Activated CD4-positive, alpha-beta T cell treated with anti-CD3 and anti-CD28 coated beads, Interleukin-2, amount 50 U/mL, for 16 hours (primary cell): ENCODE measurements around the gene VGLL4.
"Not testable (repeated sequence)": the region's sequence is repeated elsewhere in the genome, so short reads cannot be mapped to it uniquely, and the experiment has no call there.

Source experiments
- DNase-seq: peaks from one replicate; pipeline ENCODE4 v3.0.0-alpha.2; 2020

The VGLL4 gene

DNA sequence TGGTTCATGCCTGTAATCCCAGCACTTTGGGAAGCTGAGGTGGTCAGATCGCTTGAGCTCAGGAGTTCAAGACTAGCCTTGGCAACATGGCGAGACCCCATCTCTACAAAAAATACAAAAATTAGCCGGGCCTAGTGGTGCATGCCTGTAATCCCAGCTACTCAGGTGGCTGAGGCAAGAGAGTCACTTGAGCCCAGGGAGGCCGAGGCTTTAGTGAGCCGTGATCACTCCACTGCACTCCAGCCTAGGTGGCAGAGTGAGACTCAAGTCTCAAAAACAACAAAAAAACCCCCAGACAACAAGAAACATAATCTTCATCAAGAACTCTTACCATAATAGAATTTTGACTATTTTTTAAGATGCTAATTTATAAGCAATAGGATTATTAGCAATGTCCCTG, 117.6 kb downstream of the VGLL4 start:
- not testable (repeated sequence) for DNase-seq

DNA sequence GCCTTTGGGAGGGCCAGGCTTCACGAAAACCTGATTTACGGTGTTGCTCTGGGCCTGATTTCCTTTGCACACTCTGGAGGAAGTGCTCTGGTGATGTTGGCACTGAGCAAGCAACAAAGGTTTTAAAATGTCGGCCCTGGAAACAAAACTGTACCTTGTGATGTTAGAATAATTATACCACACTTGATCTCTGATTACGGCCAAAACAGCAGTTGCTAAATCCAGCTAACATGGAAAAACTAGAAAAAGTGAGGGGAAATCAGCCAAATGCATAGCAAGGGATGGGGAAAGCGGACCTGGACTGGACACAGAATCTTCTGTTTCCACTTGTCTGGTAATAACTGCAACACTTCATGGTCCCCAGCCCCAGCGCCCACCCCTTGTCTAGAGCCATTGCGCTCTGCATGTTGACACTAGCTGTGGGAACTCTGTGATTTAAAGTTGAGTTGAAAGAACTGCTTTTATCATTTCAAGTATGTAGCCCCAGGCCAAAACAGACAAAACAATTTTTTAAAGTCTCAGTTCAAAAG, 120.1 kb downstream of the VGLL4 start:
- no peak for DNase-seq

DNA sequence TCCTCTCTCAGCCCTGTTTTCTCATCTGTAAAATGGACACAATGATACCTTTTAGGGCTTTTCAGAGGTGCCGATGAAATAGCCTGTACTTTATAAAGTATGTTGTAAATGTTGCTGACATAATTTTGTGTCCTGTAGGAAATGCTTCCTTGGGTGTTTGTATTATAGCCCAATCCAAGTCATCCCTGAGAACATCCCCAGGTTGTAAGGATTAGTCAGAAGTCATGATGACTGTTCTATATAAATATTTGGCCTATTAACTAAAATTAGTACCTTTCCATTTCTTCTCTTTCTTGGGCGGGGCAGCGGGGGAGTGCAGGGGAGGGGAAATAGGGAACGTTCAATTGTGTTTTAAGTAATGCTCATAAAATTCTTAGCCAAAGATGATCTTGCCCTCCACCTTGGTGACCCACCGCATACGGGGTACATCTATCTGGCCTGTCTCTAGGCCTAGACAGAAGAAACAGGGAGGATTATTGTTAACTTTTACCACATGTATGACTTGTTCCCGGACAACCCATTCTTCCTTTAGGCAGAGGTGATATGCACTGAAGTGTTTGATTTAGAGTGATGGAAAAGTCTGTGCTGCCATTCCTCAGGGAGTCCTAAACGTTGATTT, 120.7 kb downstream of the VGLL4 start:
- no peak for DNase-seq

DNA sequence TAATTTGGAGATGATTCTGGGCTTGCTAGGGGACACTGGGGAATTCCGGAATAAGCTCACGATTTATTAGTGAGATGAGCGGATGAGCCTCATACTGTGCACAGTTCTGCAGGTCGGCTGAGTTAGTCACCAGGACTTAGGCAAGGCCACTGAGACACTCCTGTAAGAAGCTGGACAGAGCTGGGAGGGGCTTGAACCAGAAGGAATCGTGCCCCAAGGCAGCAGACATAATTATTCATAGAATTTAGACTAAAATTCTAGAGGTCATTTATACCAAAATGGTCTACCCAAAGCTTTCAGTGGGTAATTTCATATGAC, 121.4 kb downstream of the VGLL4 start:
- DNase-seq = no peak

DNA sequence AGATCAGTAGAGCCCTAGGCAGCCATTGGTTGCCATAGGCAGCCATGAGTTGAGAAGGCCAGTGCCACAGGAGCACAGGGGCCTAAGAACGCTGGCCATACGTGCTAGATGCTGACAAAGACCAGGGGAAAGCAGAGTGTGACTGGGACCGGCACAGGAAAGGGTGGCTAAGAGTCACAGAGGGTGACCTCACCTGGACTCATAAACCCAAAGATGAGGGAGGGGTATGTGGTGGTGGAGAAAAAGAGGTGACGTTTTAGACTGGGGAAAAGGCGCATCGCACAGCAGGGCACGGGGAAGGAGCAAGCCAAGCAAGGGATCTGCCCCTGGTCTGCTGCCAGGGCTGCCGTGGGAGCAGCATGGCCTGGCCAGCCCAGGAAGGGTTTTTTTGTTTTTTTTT, 122.5 kb downstream of the VGLL4 start:
- DNase-seq = no peak

DNA sequence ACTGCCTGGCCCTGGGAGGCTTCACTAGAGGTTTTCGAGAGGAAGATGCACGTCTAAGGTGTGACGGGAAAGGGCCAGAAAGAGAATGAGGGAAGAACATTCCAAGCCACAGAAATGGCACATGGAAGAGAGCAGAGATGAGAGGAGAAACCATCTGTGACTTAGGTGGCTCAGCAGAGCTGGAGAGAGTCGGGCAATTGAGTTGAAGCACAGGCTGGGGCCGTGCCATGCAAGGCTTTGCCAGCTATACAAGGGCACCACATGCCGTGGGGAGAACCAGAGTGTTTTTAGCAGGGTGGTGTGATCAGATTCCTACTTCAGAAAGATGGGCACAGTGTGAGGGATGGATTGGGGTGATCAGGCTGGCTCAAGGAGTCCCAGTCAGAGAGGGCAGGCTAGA, 126.1 kb downstream of the VGLL4 start:
- DNase-seq = no peak

DNA sequence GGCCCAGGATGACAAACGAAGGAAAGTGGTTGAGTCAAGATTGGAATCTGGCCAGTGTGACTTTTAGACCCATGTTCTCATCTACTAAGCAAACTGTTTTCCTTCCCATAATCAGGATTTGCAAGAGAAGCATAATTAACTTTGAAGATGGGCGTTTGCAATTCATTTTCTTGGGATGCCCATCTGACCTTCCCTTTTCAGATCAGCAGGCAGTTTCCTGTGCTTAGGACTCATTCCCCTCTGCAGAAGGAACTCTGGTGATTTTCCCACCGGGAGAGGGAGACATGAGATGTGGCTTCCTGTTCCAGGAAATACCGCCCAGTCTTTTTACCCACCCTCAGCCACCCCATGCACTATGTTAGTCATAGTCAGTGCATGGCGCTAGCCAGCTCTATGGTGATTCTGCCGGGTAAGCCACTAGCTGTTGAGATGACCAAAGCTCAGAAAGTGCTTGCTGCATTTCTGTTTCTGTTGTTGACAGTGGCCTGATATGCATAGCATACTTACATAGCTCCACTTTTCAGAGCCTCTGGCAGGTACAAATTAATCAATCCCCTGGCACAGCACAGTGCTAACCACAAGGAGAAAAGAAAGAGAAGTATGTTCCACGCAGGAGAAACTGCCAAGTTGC, 129.4 kb downstream of the VGLL4 start:
- DNase-seq = peak; percentile 6

DNA sequence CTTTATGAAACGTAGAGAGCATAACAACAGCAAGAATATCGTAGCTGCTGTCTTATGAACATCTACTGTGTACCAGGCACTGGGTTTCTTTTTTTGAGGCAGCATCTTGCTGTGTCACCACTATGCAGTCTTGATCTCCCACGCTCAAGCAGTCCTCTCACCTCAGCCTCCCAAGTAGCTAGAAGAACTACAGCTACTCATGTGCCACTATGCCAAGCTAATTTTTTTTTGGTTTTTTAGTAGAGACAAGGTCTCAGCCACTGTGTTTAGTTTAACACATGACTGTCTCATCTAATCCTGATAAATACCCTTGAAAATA, 129.9 kb downstream of the VGLL4 start:
- no peak for DNase-seq

DNA sequence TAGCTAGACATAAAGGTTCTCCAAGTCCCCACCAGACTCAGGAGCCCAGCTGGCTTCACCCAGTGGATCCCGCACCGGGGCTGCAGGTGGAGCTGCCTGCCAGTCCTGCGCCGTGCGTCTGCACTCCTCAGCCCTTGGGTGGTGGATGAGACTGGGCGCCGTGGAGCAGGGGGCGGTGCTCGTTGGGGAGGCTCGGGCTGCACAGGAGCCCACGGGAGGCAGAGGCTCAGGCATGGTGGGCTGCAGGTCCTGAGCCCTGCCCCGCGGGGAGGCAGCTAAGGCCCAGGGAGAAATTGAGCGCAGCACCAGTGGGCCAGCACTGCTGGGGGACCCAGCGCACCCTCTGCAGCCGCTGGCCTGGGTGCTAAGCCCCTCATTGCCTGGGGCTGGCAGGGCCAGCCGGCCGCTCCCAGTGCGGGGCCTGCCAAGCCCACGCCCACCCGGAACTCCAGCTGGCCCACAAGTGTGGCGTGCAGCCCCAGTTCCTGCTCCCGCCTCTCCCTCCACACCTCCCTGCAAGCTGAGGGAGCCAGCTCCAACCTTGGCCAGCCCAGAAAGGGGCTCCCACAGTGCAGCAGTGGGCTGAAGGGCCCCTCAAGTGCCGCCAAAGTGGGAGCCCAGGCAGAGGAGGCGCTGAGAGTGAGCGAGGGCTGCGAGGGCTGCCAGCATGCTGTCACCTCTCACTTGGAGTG, 130.4 kb downstream of the VGLL4 start:
- not testable (repeated sequence) for DNase-seq

DNA sequence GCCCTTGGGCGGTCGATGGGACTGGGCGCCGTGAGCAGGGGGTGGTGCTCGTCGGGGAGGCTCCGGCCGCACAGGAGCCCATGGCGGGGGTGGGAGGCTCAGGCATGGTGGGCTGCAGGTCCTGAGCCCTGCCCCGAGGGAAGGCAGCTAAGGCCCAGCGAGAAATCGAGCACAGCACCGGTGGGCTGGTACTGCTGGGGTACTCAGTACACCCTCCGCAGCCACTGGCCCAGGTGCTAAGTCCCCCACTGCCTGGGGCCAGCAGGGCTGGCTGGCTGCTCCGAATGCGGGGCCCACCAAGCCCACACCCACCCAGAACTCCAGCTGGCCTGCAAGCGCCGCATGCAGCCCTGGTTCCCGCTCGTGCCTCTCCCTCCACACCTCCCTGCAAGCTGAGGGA, 132.1 kb downstream of the VGLL4 start:
- DNase-seq = not testable (repeated sequence)

DNA sequence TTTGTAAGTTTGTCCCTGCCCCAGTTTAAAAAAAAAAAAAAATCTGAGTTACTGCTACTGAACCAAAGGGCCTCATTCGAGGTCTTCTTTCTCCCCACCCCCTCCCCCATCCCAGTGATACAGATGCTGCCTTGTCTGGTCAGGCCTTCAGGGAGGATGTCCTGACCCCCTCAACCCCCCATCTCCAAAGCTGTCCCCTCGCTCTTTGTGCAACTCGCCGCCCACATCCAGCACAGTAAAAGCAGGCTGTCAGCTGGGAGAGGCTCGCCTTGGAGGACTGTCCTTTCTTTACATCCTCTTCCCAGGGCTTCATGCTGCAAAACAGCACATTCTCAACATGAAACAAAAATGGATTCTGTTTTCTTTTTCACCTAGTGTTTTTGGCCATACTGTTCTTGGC, 133.4 kb downstream of the VGLL4 start:
- no peak for DNase-seq

DNA sequence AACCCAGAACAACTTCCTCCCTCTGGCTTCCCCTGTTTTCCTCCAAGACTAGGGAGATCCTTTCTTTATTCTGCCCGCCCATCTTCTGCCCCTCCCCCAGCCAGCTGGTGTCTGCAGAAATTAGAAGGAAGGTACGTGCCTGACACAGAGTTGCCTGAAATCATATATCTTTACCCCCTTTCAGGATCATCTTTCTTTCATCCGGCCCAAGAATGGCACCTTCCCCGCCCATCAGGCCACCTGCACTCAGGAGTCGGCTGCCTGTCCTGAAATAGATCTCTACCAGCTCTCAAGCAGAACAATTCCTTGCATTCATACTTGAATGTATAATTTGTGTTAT, 133.7 kb downstream of the VGLL4 start:
- DNase-seq = no peak

DNA sequence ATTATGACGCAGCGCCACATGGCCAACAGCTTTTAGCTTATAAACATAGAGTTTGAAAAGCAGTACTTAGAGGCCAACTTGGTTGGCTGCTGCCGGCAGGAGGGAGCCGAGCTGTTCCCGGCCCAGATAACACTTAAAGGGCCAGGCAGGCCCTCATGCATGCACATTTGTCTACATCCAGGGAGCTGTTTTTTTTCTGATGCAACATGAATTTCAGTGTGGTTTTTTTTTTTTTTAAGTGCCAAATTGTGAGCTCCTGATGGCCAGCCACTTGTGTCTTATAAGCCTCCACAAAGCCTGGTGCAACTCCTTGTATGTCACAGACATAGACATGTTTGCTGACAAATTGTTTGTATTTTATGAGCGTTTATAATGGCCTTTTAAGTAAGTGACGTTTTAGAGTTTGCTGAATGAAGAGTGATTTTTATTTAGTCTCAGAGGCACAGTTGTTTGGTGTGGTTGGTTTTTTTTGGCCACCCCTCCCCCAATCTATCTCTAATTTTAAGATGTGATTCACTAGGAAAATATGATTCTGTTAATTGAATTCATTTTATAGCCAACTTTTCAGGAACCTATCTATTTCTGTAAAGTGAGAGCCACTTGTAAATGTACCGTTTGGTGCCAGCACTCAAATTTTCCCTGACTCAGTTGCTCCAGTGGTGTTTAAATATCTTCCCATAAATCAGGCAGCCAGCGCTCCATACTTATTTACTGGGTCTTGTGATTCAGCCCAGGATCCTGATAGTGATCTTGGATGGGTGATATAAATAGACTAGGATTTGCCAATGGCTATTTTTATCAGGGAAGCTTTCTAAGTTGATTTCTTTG, 134.3 kb downstream of the VGLL4 start:
- DNase-seq = no peak

DNA sequence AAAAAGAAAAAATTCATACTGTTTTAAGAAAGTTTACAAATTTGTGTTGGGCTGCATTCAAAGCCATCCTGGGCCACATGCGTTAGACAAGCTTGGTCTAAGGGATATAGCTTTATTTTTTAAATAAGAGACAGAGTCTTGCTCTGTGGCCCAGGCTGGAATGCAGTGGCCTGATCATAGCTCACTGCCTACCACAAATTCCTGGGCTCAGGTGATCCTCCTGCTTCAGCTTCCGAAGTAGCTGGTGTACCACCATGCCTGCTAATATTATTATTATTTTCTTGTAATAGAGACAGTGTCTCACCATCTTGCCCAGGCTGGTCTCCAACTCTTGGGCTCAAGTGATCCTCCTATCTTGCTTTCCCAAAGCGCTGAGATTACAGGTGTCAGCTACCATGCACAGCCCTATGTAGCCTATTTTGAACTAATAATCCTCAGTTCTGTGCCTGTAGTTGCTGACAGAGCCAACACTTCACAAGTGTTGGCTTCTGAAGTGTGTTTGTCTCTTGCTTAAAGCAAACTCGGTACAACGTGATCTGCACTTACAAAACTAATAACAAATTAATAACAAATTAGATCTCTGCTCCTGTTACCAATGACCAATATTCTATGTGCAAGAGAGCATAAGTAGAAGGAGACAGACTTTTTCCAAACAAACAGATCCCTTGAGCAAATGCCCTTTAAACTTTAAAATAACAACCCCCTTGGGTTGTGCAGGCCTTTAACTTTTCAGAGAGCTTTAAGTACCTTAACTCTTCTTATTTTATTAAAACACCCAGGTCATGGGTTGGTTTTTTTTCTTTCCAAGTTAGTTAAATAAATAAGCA, 135.2 kb downstream of the VGLL4 start:
- DNase-seq = no peak

DNA sequence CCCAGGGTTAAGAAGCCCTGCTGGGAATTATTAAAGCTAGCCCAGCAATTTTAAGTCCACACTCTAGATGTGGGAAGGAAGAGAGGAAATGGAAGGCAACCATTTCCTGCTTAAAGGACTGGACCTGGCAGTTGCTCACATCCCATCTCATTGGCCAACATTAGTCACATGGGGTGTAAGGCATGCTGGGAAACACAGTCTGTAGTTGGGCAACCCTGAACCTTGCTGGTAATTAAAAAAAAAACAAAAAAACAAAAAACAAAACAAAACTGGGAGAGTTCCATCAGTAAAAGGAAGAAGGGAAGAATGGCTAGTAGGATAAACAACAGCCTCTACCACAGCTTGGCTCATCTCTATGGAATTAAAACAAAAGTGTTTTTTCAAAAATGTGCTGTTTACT, 136.0 kb downstream of the VGLL4 start:
- no peak for DNase-seq
